IMR-90 (cell line): ENCODE results near the gene CTNND2. TPM values are rescaled to one million over a fixed set of nuclear protein-coding genes. Genes with fewer than 3 reads are reported as not detected.

Experiments
- ATAC-seq: fragments of 200-7000 bp; cut with Tn5 transposase; 2 replicates; pipeline ENCODE4 v1.9.1; 2020; ENCODE audit warnings: low read depth, mild to moderate bottlenecking, moderate library complexity
- BruUV-seq: library from RNA; stranded (reverse); fragments of 400-500 nt; replicated peaks from 2 replicates; lab custom pipeline; 2021; lab: Mats Ljungman, UMichigan
- CTCF ChIA-PET: fragments of 300-600 bp; formaldehyde crosslinking; extraction: SDS; loops from one replicate; lab custom pipeline; 2021; ENCODE audit warnings: antibody characterized with exemption; lab: Yijun Ruan, JAX
- POLR2A ChIA-PET: fragments of 300-600 bp; sonication (Branson Sonifier 250); formaldehyde crosslinking; loops from one replicate; lab custom pipeline; 2022; ENCODE audit warnings: antibody characterized with exemption; ENCODE audit not compliant: unreplicated experiment; lab: Charles Lee
- DNase-seq: peaks from one replicate; pipeline ENCODE4 v3.0.0; 2013
- H2AFZ ChIP-seq: replicated peaks from 2 replicates; pipeline ENCODE3; 2013; ENCODE audit warnings: low read length, mild to moderate bottlenecking; ENCODE audit not compliant: poor library complexity
- H2AK5ac ChIP-seq: 2 replicates; pipeline ENCODE4 v1.6.1; 2013; ENCODE audit warnings: low read depth, low read length, inconsistent platforms
- H2AK9ac ChIP-seq: replicated peaks from 2 replicates; pipeline ENCODE3; 2013; ENCODE audit warnings: mild to moderate bottlenecking, low read depth, low read length, moderate library complexity; ENCODE audit not compliant: poor library complexity
- H2BK120ac ChIP-seq: 2 replicates; pipeline ENCODE4 v1.6.1; 2013; ENCODE audit warnings: low read depth, low read length, inconsistent platforms
- H2BK15ac ChIP-seq: 3 replicates; pipeline ENCODE4 v1.6.1; 2013; ENCODE audit warnings: low read depth, low read length, inconsistent platforms
- H2BK20ac ChIP-seq: 2 replicates; pipeline ENCODE4 v1.6.1; 2013; ENCODE audit warnings: low read depth, mild to moderate bottlenecking, inconsistent platforms, low read length, moderate library complexity
- H2BK5ac ChIP-seq: 2 replicates; pipeline ENCODE4 v1.6.1; 2013; ENCODE audit warnings: mild to moderate bottlenecking, low read depth, low read length, inconsistent platforms; ENCODE audit not compliant: poor library complexity, severe bottlenecking
- H3K14ac ChIP-seq: replicated peaks from 2 replicates; pipeline ENCODE4 v1.6.1; 2013; ENCODE audit warnings: low read depth, low read length, inconsistent platforms
- H3K18ac ChIP-seq: 2 replicates; pipeline ENCODE4 v1.6.1; 2013; ENCODE audit warnings: low read depth, low read length, control low read depth
- H3K23ac ChIP-seq: 2 replicates; pipeline ENCODE4 v1.6.1; 2013; ENCODE audit warnings: low read depth, low read length, inconsistent platforms
- H3K27ac ChIP-seq: 2 replicates; pipeline ENCODE4 v1.5.1; 2013; ENCODE audit warnings: mild to moderate bottlenecking, control low read depth, low read length; ENCODE audit not compliant: insufficient read depth
- H3K27me3 ChIP-seq: 2 replicates; pipeline ENCODE4 v1.6.1; 2013; ENCODE audit warnings: low read length; ENCODE audit not compliant: control insufficient read depth, insufficient read depth
- H3K36me3 ChIP-seq: 2 replicates; pipeline ENCODE4 v1.6.1; 2013; ENCODE audit warnings: low read length, mixed read lengths; ENCODE audit not compliant: control insufficient read depth, insufficient read depth
- H3K4ac ChIP-seq: 2 replicates; pipeline ENCODE4 v1.6.1; 2013; ENCODE audit warnings: low read depth, low read length, inconsistent platforms
- H3K4me1 ChIP-seq: 2 replicates; pipeline ENCODE4 v1.6.1; 2013; ENCODE audit warnings: low read length, mixed read lengths; ENCODE audit not compliant: control insufficient read depth, insufficient read depth
- H3K4me2 ChIP-seq: 2 replicates; pipeline ENCODE4 v1.6.1; 2013; ENCODE audit warnings: low read depth, mild to moderate bottlenecking, control low read depth, low read length, moderate library complexity
- H3K4me3 ChIP-seq: 2 replicates; pipeline ENCODE4 v1.5.1; 2013; ENCODE audit warnings: low read depth, mild to moderate bottlenecking, control low read depth, low read length, moderate library complexity; ENCODE audit not compliant: insufficient read depth
- H3K56ac ChIP-seq: 2 replicates; pipeline ENCODE4 v1.6.1; 2013; ENCODE audit warnings: low read length, inconsistent platforms; ENCODE audit not compliant: insufficient read depth; ENCODE audit errors: extremely low read depth
- H3K79me1 ChIP-seq, 2 experiments: 2 replicates each; pipeline ENCODE4 v1.6.1; 2013; ENCODE audit warnings: low read length in 2 of 2, inconsistent platforms in 1 of 2, low read depth in 1 of 2
- H3K9ac ChIP-seq: 2 replicates; pipeline ENCODE4 v1.6.1; 2013; ENCODE audit warnings: low read depth, low read length, control low read depth
- H3K9me1 ChIP-seq: 2 replicates; pipeline ENCODE4 v1.6.1; 2013; ENCODE audit warnings: low read length, inconsistent platforms; ENCODE audit not compliant: insufficient read depth
- H3K9me3 ChIP-seq: 2 replicates; pipeline ENCODE4 v1.6.1; 2013; ENCODE audit warnings: low read length; ENCODE audit not compliant: control insufficient read depth, insufficient read depth
- H4K20me1 ChIP-seq: 2 replicates; pipeline ENCODE4 v1.6.1; 2013; ENCODE audit warnings: low read length, inconsistent platforms; ENCODE audit not compliant: insufficient read depth
- H4K5ac ChIP-seq: 2 replicates; pipeline ENCODE4 v1.6.1; 2013; ENCODE audit warnings: mild to moderate bottlenecking, low read depth, low read length, control low read depth
- H4K8ac ChIP-seq, 2 experiments: 2 replicates each; pipeline ENCODE4 v1.6.1; 2013; ENCODE audit warnings: low read depth in 2 of 2, low read length in 2 of 2, control low read depth in 1 of 2, inconsistent platforms in 1 of 2
- H4K91ac ChIP-seq: 2 replicates; pipeline ENCODE4 v1.6.1; 2013; ENCODE audit warnings: low read depth, low read length, inconsistent platforms; ENCODE audit not compliant: insufficient read depth
- CEBPB ChIP-seq: IDR thresholded peaks from 2 replicates; pipeline ENCODE4 v1.6.1; 2012; ENCODE audit warnings: low read depth, low read length, improper control_type of control experiment
- CHD1 ChIP-seq: IDR thresholded peaks from 2 replicates; pipeline ENCODE4 v1.6.1; 2012; ENCODE audit warnings: low read depth, low read length, improper control_type of control experiment
- CTCF ChIP-seq: conservative IDR thresholded peaks from 2 replicates; pipeline ENCODE4 v1.5.1; 2012; ENCODE audit warnings: mild to moderate bottlenecking, low read depth, low read length, improper control_type of control experiment
- ELK1 ChIP-seq: fragments of 150-350 bp; IDR thresholded peaks from 2 replicates; pipeline ENCODE4 v1.6.1; 2016; ENCODE audit warnings: low read depth, mild to moderate bottlenecking, low read length, moderate library complexity, borderline replicate concordance
- FOS ChIP-seq: fragments of 150-350 bp; IDR thresholded peaks from 2 replicates; pipeline ENCODE4 v1.6.1; 2016; ENCODE audit warnings: low read depth, low read length
- MAFK ChIP-seq: IDR thresholded peaks from 2 replicates; pipeline ENCODE4 v1.6.1; 2012; ENCODE audit warnings: low read depth, low read length, improper control_type of control experiment
- MAZ ChIP-seq: IDR thresholded peaks from 2 replicates; pipeline ENCODE4 v1.6.1; 2012; ENCODE audit warnings: low read depth, mild to moderate bottlenecking, low read length, improper control_type of control experiment, moderate library complexity, borderline replicate concordance
- MXI1 ChIP-seq: IDR thresholded peaks from 2 replicates; pipeline ENCODE4 v1.6.1; 2012; ENCODE audit warnings: low read depth, mild to moderate bottlenecking, low read length, moderate library complexity, borderline replicate concordance
- NFE2L2 ChIP-seq: fragments of 150-350 bp; IDR thresholded peaks from 2 replicates; pipeline ENCODE4 v1.6.1; 2016; ENCODE audit warnings: low read depth, mild to moderate bottlenecking, low read length
- POLR2A ChIP-seq: IDR thresholded peaks from 2 replicates; pipeline ENCODE4 v1.6.1; 2012; ENCODE audit warnings: mild to moderate bottlenecking, low read depth, low read length
- RAD21 ChIP-seq: IDR thresholded peaks from 2 replicates; pipeline ENCODE4 v1.6.1; 2012; ENCODE audit warnings: low read length, improper control_type of control experiment
- RCOR1 ChIP-seq: IDR thresholded peaks from 2 replicates; pipeline ENCODE4 v1.6.1; 2012; ENCODE audit warnings: mild to moderate bottlenecking, low read length, improper control_type of control experiment; ENCODE audit not compliant: insufficient replicate concordance
- RFX5 ChIP-seq: IDR thresholded peaks from 2 replicates; pipeline ENCODE4 v1.8.0; 2012; ENCODE audit warnings: low read depth, mild to moderate bottlenecking, low read length, moderate library complexity
- SMC3 ChIP-seq: fragments of 150-350 bp; IDR thresholded peaks from 2 replicates; pipeline ENCODE4 v1.6.1; 2016; ENCODE audit warnings: low read depth, mild to moderate bottlenecking, antibody characterized with exemption, low read length, moderate library complexity
- USF2 ChIP-seq: fragments of 150-350 bp; IDR thresholded peaks from 2 replicates; pipeline ENCODE4 v1.6.1; 2017; ENCODE audit warnings: mild to moderate bottlenecking, antibody characterized with exemption, low read length, low read depth
- WGBS, 2 experiments: methylation state at CpG; one replicate each; pipeline versions ENCODE4 v1.1.5 to v1.1.7; 2013; ENCODE audit warnings: missing lambda C conversion rate in 2 of 2; ENCODE audit not compliant: insufficient read length in 1 of 2; ENCODE audit errors: extremely low coverage in 2 of 2; 5-methylcytosine and 5-hydroxymethylcytosine counted together
- dilution Hi-C: fragments of 300-500 bp; cut with HindIII; formaldehyde crosslinking; loops from one replicate; pipeline ENCODE4 v1.14.3; 2018; ENCODE audit warnings: low sequenced_read_pairs; ENCODE audit not compliant: unreplicated experiment
- in situ Hi-C: fragments of 300-500 bp; cut with MboI; formaldehyde crosslinking; loops from 3 replicates; pipeline ENCODE4 v1.14.3; 2019; ENCODE audit warnings: low sequenced_read_pairs, inconsistent platforms, mixed read lengths
- intact Hi-C: fragments of 100-400 bp; cut with micrococcal nuclease; formaldehyde crosslinking; loops from 2 replicates; pipeline ENCODE4 v1.10.0; 2022
- polyA plus RNA-seq, 3 experiments: library from polyadenylated mRNA; depleted of rRNA; stranded (reverse); fragments of >200 nt; gene quantifications; 2 replicates each; pipeline ENCODE4 v1.2.3, GENCODE V29; 2012; ENCODE audit warnings: low replicate concordance in 1 of 3
- total RNA-seq: library from RNA; depleted of rRNA; stranded (reverse); fragments of >200 nt; gene quantifications from 2 replicates; pipeline ENCODE4 v1.2.3, GENCODE V29; 2012

The CTNND2 gene
- total and polyA plus RNA-seq, 2 of the 4 experiments (the other 2 are of a cell fraction) = not detected

- peaks cover 3% of the 10 kb centered on the region; the same call in 1 of the 2 replicates for H3K9me3 ChIP-seq
- no peaks in the 10 kb centered on the region for H3K4me1 ChIP-seq
- no peak overlapping the region for H3K4me2 ChIP-seq
- H4K5ac ChIP-seq = no peak overlapping the region
- no peak overlapping the region for H2AFZ ChIP-seq
- no peaks in the 10 kb centered on the region for H3K9me1 ChIP-seq
- no peaks in the 10 kb centered on the region for H3K27me3 ChIP-seq
- H2BK120ac ChIP-seq = no peak overlapping the region
- H2BK15ac ChIP-seq = no peak overlapping the region
- H2BK20ac ChIP-seq = no peak overlapping the region
- TF ChIP-seq CEBPB = no peak
- TF ChIP-seq MAFK = no peak
- TF ChIP-seq FOS = no peak
- TF ChIP-seq MXI1 = no peak
- no peak for TF ChIP-seq RAD21
- no peak for TF ChIP-seq NFE2L2
- no peak for TF ChIP-seq RCOR1
- no peak for TF ChIP-seq CHD1
- no peak for TF ChIP-seq MAZ
- no peak for TF ChIP-seq SMC3
- TF ChIP-seq RFX5 = no peak
- no peak for TF ChIP-seq USF2
- no peak for TF ChIP-seq ELK1
- TF ChIP-seq CTCF = no peak
- TF ChIP-seq POLR2A = no peak
- intact Hi-C loops = no loop called here
- H3K36me3 ChIP-seq = no peaks in the 10 kb centered on the region
- H3K56ac ChIP-seq = no peak overlapping the region
- H3K4me3 ChIP-seq = no peak overlapping the region
- BruUV-seq = no TSS peak
- H3K14ac ChIP-seq = no peak overlapping the region
- CTCF ChIA-PET = no interaction called here
- H3K4ac ChIP-seq = no peak overlapping the region
- no peak overlapping the region for H3K18ac ChIP-seq
- no peaks in the 10 kb centered on the region for H3K79me1 ChIP-seq
- ATAC-seq = no peak
- no peak overlapping the region for H2AK9ac ChIP-seq
- POLR2A ChIA-PET = no interaction called here
- H3K27ac ChIP-seq = no peak overlapping the region
- H4K91ac ChIP-seq = no peak overlapping the region
- no peak overlapping the region for H2AK5ac ChIP-seq
- no peak overlapping the region for H3K9ac ChIP-seq
- dilution Hi-C loops = no loop called here
- no peak overlapping the region for H2BK5ac ChIP-seq
- no CpG with 5 or more reads among the region's 7 CpGs for WGBS, 2 experiments
- H3K23ac ChIP-seq = no peak overlapping the region
- H4K8ac ChIP-seq = no peak overlapping the region
- no peaks in the 10 kb centered on the region for H4K20me1 ChIP-seq
- in situ Hi-C loops = no loop called here
- no peak for DNase-seq
Observed at GRCh38 chr5:11429254-11429653, 475.0 kb downstream of the CTNND2 start.
